Frontal cortex (tissue), 4 donors: ENCODE results near the gene SARDH. TPM values are rescaled to one million over a fixed set of nuclear protein-coding genes. Genes with fewer than 3 reads are reported as not detected.
A peak's percentile ranks its signal among the peaks of the same experiment; 100 is the strongest.

Source experiments
- DNase-seq, 2 donors: peaks; one replicate each; pipeline ENCODE4 v3.0.0; 2012; ENCODE audit warnings: low spot score in 2 of 2
- FAIRE-seq: peaks from 2 replicates; lab custom pipeline; 2012; peaks lifted over from hg19 to GRCh38; lab: Jason Lieb, UNC
- total RNA-seq: library from RNA; depleted of rRNA; stranded (reverse); fragments of >200 nt; gene quantifications from one replicate; pipeline ENCODE4 v1.2.3, GENCODE V29; 2014
- donor health status: control.
- donor health status: control.
- donor health status: control.

SARDH gene
- total RNA-seq, 1 donor from 2014 or later: 1.6 TPM

DNA sequence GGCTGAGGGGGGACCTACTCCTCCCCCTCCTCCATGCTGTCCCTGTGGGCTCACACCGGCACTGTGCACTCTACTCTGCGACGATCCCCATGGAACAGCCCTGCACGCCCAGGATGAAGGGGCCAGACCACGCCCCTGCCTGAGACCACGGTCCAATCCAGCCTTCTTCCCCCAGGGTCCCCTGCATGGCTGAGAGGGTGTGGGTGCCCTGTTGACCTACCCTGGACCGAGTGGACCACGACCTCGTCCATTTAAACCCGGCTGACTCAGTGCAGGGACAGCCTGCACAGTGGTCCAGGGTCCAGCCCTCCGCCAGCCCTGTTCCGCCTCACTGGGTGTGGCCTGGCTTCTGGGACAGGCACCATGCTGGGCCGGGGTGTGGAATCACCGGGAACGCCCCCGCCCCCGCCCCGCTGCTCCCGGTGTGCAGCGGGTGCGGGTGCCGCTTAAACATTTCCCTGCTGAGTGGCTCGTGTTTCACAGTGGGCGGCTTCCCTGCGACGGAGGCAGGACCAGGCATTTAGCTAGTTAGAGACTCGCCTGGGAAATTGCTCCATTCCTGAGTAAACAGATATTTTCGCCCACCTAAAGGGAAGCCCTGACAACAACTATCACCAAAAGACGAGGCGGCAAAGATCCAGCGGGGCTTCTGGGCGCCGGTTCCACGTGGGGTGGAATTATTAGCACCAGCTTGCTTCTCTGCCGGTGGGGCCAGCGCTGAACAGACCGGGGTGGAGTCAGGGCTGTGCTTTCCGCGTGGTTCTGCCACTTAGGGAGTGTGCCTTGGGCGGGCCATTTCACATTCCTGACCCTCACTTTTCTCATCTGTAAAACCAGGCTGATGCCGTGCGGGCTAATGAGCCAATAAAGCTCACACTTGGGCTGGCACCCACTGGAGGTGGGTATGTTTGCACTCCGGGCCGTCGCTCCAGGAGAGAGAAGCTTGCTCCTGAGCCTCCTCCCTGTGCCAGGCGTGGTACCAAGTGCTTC is 79.4 kb downstream of the SARDH start:
- FAIRE-seq (no peak), DNase-seq (peak in 1 of 2 donors; percentile 67)

DNA sequence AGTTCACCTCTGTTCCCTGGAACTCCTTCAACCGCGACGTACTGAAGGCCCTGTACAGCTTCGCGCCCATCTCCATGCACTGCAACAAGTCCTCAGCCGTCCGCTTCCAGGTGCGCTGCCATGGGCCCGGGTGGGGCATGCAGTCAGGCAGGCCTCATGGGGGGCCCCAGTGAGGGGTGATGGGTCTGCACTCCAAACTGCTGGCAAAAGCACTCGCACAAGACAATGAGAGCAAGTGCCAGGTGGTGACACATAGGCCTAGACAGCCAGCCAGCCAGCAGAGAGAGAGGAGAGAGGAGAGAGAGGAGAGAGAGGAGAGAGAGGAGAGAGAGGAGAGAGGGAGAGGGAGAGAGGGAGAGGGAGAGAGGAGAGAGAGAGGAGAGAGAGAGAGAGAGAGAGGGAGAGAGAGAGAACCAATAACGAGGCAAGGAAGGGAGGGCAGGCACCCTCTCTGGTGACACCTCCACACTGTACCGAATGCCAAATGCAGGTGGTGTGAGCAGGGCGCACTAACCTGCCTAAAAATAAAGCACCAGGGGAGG is 81.0 kb downstream of the SARDH start:
- FAIRE-seq (no peak), DNase-seq (no peak)

GRCh38 chr9:133656211-133657119 is 81.7 kb downstream of the SARDH start:
- FAIRE-seq: no peak
- DNase-seq: no peak

GRCh38 chr9:133655701-133656100 is 82.5 kb downstream of the SARDH start:
- no peak for FAIRE-seq
- no peak for DNase-seq

DNA sequence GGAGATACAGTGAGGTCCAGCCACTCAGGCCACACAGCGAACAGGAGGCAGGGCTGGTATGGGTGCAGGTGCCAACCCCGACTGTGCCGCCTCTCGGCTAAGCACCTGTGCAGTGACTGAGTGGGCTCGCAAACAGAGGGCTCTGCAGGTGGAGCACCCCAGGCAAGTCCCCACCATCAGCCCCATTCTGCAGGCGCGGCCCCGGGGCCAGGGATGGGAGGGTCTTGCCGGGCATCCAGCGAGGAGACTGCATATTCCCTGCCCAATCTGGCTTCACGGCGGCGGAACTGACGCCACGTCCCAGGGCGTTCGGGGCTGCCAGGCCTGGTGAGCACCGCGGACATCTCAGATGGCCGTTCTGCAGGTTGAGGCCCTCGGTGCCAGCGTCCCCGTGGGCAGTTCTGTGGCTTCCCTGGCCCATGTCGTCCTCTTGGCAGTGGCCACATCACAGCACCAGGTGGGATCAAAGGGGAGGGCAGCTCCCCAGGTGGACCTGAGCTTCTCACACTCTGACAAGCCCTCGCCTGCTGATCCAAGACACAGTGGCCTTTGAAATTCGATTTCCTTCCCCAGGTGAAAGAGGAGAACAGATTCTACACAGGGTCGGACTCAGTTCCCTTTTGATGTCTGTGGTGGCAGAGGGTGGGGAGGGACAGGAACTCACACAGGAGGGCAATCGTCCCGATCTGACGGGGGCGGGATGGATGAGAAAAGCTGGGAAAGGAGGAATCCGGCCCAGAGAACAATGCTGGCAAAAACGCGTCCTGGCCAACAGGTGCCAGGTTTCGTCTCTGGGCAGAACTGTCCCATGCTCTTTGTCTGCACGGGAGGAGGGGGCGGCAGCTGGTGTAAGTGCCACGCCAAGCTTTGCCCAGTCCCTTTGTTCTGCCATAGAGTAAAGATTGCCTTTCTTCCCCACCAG is 83.2 kb downstream of the SARDH start:
- no peak for DNase-seq
- no peak for FAIRE-seq

GRCh38 chr9:133653638-133654037 is 84.5 kb downstream of the SARDH start:
- no peak for FAIRE-seq
- DNase-seq: no peak

- FAIRE-seq (no peak), DNase-seq (no peak)
These were observed 88.1 kb downstream of the SARDH start for GRCh38 chr9:133650026-133650425.

GRCh38 chr9:133649194-133649593 is 89.0 kb downstream of the SARDH start:
- DNase-seq (no peak), FAIRE-seq (no peak)

GRCh38 chr9:133647765-133648469 is 90.2 kb downstream of the SARDH start:
- DNase-seq: peak in 1 of 2 donors; percentile 40
- FAIRE-seq: no peak

- DNase-seq (no peak), FAIRE-seq (no peak)
These were observed 91.0 kb downstream of the SARDH start for GRCh38 chr9:133647148-133647547.

- FAIRE-seq (no peak), DNase-seq (no peak)
These were observed 93.0 kb downstream of the SARDH start for GRCh38 chr9:133645021-133645765.

DNA sequence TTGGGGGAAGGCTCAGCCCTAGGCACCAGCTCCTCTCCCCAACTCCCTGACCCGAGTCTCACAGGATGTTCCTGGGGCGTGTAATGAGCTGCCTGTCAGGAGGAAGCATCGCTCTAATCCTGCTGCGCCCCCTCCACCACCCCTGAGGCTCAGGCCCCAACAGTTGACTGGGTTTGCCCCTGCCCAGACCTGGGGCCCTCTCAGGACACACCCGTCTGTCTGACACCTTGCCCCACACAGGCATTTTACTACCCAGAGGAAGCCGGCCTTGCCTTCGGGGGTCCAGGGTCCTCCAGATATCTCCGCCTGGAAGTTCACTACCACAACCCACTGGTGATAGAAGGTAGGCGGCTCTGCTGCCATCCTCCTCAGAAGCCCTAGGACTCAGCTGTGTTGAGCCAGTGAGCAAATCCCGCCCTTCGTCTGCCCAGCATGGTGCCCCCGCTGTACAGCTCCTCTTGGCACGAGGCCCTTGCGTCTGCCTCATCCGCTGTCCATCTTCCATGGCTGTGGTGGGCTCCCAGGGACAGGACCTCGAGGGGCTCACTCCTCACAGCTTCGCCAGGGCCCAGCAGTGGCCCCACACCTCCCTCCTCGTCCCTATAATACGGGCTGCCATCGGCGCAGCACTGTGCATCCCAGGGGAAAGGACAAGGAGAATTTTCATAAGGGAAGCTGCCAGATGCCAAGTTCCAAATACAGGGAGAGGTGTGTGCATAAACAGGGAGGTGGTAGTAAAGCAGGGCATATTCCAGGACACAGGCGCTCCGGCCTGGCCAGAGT is 94.0 kb downstream of the SARDH start:
- FAIRE-seq (no peak), DNase-seq (no peak)

DNA sequence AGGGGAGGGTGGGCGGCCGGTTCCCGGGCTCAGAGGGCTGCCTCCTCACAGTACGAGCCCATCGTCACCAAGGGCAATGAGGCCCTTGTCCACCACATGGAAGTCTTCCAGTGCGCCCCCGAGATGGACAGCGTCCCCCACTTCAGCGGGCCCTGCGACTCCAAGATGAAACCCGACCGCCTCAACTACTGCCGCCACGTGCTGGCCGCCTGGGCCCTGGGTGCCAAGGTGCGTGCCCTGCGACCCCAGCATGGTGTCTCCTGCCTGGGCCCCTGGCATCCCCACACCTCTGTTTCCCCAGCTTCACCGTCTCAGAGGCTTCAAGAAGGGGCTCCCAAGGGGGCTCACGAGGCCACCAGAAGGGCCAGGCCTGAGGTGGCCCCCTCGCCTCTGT is 94.8 kb downstream of the SARDH start:
- no peak for DNase-seq
- no peak for FAIRE-seq

DNA sequence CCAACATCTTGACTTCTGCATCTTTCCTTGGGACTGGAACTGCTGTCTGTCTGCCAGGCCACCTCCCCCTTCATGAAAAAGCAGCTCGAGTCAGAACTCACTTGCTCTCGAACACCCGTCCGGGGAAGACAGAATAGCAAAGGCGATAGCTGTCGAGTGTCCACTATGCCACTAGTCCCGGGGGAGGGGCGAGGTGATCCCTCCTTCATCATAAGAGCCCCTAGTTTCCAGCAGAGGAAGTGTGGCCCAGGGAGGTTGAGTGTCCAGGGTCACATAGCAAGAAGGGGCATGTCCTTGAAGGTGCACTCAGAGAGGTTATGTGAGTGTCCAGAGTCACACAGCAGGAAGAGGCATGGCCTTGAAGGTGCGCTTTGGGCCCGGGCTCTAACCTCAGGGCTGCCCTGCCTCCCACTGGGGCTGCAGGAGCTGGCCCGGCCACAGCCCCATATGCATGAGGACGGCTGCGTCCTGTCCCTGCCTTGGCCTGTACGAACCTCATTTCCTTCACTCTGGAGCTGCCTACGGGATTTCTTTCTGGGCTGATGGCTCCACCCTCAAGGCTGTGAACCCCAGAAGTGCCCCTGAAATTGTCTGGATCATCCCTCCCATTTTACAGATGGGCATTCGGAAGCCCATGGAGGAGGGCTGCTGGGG is 95.3 kb downstream of the SARDH start:
- DNase-seq: no peak
- no peak for FAIRE-seq

GRCh38 chr9:133641861-133642595 is 96.1 kb downstream of the SARDH start:
- FAIRE-seq: no peak
- no peak for DNase-seq

DNA sequence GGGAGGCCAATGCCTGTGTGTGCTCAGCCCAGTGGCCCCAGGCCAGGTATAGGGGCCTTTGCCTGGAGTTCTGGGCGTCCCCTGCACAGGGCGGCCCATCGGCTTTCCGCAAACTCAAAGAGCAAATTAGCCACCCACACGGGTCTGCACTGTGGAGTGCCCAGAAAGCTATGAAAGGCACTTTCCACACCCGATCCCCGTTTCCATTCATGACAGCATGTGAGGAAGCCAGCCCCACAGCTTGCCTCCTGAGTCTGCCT is 96.8 kb downstream of the SARDH start:
- DNase-seq (no peak), FAIRE-seq (no peak)
